ENCODE data around the gene DET1. TPM values are rescaled to one million over a fixed set of nuclear protein-coding genes. Genes with fewer than 3 reads are reported as not detected.
A peak's percentile ranks its signal among the peaks of the same experiment; 100 is the strongest.
"Not testable (repeated sequence)": the region's sequence is repeated elsewhere in the genome, so short reads cannot be mapped to it uniquely, and the experiment has no call there.

Gene DET1
- total RNA-seq, 8 experiments from 2014 or later = 5.5 to 16.4 (median 10.6) TPM

DNA sequence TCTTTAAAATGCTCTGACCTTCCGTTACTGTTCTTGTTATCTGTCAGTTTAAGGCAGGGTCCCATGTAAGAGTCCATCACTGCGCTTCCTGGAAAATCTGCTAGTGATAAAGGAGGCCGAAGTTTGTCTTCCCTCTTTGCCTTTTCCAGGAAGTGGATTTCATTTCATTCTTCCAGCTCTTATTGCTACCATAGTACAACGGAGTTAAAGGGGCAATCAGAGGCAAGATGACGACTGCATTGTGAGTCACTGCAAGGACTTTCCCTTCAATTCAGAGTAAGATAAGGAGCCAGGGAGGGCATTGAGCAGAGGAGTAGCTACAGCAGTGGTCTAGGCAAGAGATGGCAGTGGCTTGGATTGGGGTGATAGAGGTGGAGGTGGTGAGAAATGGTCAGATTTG, 17.2 kb upstream of the DET1 start:
- Histone ChIP-seq H3K4me1 (replicated peaks in 1 of 2) (no peaks in the 10 kb centered on the region), H3K27ac (no peak overlapping the region), H3K4me3 (no peak overlapping the region)
- in situ Hi-C loops (cut with MboI; ENCODE audit: low pct_unique_long_range_greater_than_20kb in 2 of 9, low sequenced_read_pairs in 9 of 9, unreplicated experiment in 9 of 9) = no loop called here
- WGBS, 10 experiments = 39 to 100% (median 76%) methylated on average over 1 to 5 of the region's 5 CpGs
- ATAC-seq (replicated peaks in 6 of 8) = peak in 2 of 8 experiments; percentile 55 to 84

DNA sequence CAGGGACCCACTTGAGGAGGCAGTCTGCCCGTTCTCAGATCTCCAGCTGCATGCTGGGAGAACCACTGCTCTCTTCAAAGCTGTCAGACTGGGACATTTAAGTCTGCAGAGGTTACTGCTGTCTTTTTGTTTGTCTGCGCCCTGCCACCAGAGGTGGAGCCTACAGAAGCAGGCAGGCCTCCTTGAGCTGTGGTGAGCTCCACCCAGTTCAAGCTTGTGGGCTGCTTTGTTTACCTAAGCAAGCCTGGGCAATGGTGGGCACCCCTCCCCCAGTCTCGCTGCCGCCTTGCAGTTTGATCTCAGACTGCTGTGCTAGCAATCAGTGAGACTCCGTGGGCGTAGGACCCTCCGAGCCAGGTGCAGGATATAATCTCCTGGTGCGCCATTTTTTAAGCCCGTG, 13.1 kb upstream of the DET1 start:
- ATAC-seq (replicated peaks in 6 of 8); H3K4me3 ChIP-seq; H3K27ac ChIP-seq; H3K4me1 ChIP-seq (replicated peaks in 1 of 2); in situ Hi-C loops (cut with MboI; ENCODE audit: low pct_unique_long_range_greater_than_20kb in 2 of 9, low sequenced_read_pairs in 9 of 9, unreplicated experiment in 9 of 9): not testable (repeated sequence)
- 80 to 87% (median 80%) methylated on average over 1 to 4 of the region's 9 CpGs; no CpG with 5 or more reads in 6 of the 10 experiments for WGBS, 10 experiments

DNA sequence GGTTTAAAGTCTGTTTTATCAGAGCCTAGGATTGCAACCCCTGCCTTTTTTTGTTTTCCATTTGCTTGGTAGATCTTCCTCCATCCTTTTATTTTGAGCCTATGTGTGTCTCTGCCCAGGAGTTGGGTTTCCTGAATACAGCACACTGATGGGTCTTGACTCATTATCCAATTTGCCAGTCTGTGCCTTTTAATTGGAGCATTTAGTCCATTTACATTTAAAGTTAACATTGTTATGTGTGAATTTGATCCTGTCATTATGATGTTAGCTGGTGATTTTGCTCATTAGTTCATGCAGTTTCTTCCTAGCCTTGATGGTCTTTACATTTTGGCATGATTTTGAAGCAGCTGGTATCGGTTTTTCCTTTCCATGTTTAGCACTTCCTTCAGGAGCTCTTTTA, 11.5 kb upstream of the DET1 start:
- H3K27ac ChIP-seq; in situ Hi-C loops (cut with MboI; ENCODE audit: low pct_unique_long_range_greater_than_20kb in 2 of 9, low sequenced_read_pairs in 9 of 9, unreplicated experiment in 9 of 9); H3K4me1 ChIP-seq (replicated peaks in 1 of 2); H3K4me3 ChIP-seq; ATAC-seq (replicated peaks in 6 of 8): not testable (repeated sequence)
- WGBS, 10 experiments = 18 to 100% (median 70%) methylated on average over 1 of the region's 1 CpG; no CpG with 5 or more reads in 5 of the 10 experiments

DNA sequence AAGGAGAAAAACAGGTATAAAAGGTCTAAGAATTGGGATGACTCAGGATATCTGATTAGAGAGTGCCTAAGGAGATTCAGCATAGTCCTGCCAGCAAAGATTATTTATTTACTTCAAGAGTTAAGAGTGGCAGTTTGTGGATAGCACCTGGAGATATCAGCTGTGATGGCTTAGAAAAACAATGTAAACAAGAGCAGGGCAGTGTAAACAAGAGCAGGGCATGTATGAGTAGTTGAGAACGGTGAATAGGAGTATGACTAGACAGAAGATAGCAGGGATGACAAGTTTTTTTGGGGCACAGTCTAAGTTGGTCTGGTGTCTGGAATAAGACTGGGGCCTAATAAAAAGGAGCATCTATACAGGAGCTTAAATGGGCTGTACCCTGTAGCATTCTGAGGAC, 1.5 kb upstream of the DET1 start:
- 57 to 100% (median 100%) methylated on average over 1 of the region's 1 CpG; no CpG with 5 or more reads in 5 of the 10 experiments for WGBS, 10 experiments
- H3K27ac ChIP-seq; ATAC-seq (replicated peaks in 6 of 8); H3K4me3 ChIP-seq; in situ Hi-C loops (cut with MboI; ENCODE audit: low pct_unique_long_range_greater_than_20kb in 2 of 9, low sequenced_read_pairs in 9 of 9, unreplicated experiment in 9 of 9): not testable (repeated sequence)
- peaks cover 9 to 11% of the 10 kb centered on the region in 2 donors for H3K4me1 ChIP-seq (replicated peaks in 1 of 2)

DNA sequence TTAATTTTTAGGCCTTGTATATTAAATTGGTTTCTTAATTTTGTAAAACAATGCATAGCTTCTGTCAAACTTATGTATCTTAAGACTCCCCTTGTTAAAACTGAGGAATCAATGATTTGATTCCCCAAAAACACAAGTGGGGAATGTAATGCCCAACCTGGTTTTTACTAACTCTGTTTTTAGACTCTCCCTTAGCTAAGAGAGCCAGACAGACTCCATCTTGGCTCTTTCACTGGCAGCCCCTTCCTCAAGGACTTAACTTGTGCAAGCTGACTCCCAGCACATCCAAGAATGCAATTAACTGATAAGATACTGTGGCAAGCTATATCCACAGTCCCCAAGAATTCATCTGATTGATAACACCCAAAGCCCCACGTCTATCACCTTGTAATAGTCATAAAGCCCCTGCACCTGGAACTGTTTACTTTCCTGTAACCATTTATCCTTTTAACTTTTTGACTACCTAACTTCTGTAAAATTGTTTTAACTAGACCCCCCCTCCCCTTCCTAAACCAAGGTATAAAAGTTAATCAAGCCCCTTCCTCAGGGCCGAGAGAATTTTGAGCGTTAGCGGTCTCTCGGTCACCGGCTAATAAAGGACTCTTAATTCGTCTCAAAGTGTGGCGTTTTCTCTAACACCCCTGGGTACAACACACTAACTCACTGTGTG, 768 bp downstream of the DET1 start:
- ATAC-seq (replicated peaks in 6 of 8); in situ Hi-C loops (cut with MboI; ENCODE audit: low pct_unique_long_range_greater_than_20kb in 2 of 9, low sequenced_read_pairs in 9 of 9, unreplicated experiment in 9 of 9): not testable (repeated sequence)
- no CpG with 5 or more reads among the region's 8 CpGs for WGBS, 10 experiments
- peak overlapping the region; percentile 49 to 86 (median 67) for H3K4me3 ChIP-seq
- H3K27ac ChIP-seq = peak overlapping the region; percentile 64 to 83
- peaks cover 19 to 20% of the 10 kb centered on the region in 2 donors for H3K4me1 ChIP-seq (replicated peaks in 1 of 2)

DNA sequence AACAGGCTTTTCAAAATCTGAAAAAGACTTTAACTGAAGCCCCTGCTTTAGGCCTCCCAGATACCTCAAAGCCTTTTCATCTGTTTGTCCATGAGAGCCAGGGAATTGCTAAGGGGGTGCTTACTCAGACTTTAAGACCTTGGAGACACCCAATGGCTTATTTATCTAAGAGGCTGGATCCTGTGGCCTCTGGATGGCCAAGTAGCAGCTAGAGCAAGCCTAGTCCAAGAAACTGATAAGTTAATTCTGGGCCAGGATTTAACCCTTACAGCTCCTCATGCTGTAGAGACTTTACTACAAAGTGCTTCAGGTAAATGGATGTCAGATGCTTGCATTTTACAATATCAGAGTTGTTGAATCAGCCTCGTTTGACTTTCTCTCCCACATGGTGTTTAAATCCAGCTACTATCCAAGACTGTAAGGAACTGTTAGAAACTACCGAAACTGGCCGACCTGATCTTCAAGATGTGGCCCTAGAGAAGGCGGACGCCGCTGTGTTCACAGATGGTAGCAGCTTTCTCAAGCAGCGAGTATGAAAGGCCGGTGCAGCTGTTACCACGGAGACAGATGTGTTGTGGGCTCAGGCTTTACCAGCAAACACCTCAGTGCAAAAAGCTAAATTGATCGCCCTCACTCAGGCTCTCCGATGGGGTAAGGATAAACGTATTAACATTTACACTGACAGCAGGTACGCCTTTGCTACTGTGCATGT, 3.3 kb downstream of the DET1 start:
- peaks cover 23 to 24% of the 10 kb centered on the region in 2 donors for H3K4me1 ChIP-seq (replicated peaks in 1 of 2)
- 80 to 100% (median 88%) methylated on average over 1 to 12 of the region's 13 CpGs; no CpG with 5 or more reads in 3 of the 10 experiments for WGBS, 10 experiments
- in situ Hi-C loops (cut with MboI; ENCODE audit: low pct_unique_long_range_greater_than_20kb in 2 of 9, low sequenced_read_pairs in 9 of 9, unreplicated experiment in 9 of 9) = no loop called here
- H3K27ac ChIP-seq = no peak overlapping the region
- no peak overlapping the region for H3K4me3 ChIP-seq
- ATAC-seq (replicated peaks in 6 of 8) = no peak

DNA sequence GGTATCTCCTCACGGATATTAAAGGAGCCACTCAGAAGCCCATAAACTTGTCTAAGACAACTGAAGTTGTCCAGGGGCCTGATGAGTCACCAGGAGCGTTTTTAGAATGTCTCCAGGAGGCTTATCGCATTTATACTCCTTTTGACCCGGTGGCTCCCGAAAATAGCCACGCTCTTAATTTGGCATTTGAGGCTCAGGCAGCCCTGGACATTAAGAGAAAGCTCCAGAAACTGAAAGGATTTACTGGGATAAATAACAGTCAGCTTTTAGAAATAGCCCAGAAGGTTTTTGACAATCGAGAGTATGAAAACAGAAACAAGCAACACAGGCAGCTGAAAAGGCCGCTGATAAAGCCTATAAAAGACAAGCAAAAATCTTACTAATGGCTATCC, 4.1 kb downstream of the DET1 start:
- Histone ChIP-seq H3K4me3 (no peak overlapping the region), H3K27ac (no peak overlapping the region), H3K4me1 (replicated peaks in 1 of 2) (peaks cover 23 to 24% of the 10 kb centered on the region in 2 donors)
- in situ Hi-C loops (cut with MboI; ENCODE audit: low pct_unique_long_range_greater_than_20kb in 2 of 9, low sequenced_read_pairs in 9 of 9, unreplicated experiment in 9 of 9) = no loop called here
- 68 to 100% (median 93%) methylated on average over 2 to 8 of the region's 8 CpGs for WGBS, 10 experiments
- no peak for ATAC-seq (replicated peaks in 6 of 8)

DNA sequence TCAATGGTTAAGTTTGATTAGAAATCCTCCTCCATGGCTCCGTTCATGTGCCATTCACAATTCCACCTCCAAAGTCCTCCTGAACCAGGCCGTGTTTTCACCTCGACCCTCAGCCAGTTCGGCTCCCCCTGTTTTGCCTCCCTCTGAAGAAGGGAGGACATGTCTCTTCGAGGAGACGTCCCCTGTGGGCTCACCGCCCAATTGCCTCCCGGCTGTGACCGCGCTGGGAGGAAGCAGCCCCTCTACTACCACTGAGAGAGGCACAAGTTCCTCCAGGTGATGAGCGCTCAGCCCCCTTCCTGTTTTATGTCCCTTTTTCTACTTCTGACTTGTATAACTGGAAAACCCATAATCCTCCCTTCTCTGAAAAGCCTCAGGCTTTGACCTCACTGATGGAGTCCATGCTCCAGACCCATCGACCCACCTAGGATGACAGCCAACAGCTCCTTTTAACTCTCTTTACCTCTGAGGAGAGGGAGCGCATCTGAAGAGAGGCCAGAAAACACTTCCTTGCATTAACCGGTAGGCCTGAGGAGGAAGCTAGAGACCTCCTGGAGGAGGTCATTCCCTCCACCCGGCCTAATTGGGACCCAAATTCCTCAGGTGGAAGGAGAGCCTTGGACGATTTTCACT, 4.7 kb downstream of the DET1 start:
- no peak overlapping the region for H3K4me3 ChIP-seq
- in situ Hi-C loops (cut with MboI; ENCODE audit: low pct_unique_long_range_greater_than_20kb in 2 of 9, low sequenced_read_pairs in 9 of 9, unreplicated experiment in 9 of 9) = no loop called here
- ATAC-seq (replicated peaks in 6 of 8) = no peak
- no peak overlapping the region for H3K27ac ChIP-seq
- H3K4me1 ChIP-seq (replicated peaks in 1 of 2) = peaks cover 21 to 23% of the 10 kb centered on the region in 2 donors
- WGBS, 10 experiments = 70 to 100% (median 88%) methylated on average over 1 to 11 of the region's 16 CpGs; no CpG with 5 or more reads in 2 of the 10 experiments

DNA sequence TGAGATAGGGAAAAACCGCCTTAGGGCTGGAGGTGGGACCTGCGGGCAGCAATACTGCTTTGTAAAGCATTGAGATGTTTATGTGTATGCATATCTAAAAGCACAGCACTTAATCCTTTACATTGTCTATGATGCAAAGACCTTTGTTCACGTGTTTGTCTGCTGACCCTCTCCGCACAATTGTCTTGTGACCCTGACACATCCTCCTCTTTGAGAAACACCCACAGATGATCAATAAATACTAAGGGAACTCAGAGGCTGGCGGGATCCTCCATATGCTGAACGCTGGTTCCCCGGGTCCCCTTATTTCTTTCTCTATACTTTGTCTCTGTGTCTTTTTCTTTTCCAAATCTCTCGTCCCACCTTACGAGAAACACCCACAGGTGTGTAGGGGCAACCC, 5.4 kb downstream of the DET1 start:
- Histone ChIP-seq H3K27ac (peak overlapping the region; percentile 57 to 75), H3K4me1 (replicated peaks in 1 of 2) (peaks cover 19 to 21% of the 10 kb centered on the region in 2 donors)
- in situ Hi-C loops (cut with MboI; ENCODE audit: low pct_unique_long_range_greater_than_20kb in 2 of 9, low sequenced_read_pairs in 9 of 9, unreplicated experiment in 9 of 9); ATAC-seq (replicated peaks in 6 of 8); H3K4me3 ChIP-seq: not testable (repeated sequence)
- WGBS, 10 experiments = 80% methylated on average over 1 of the region's 9 CpGs; no CpG with 5 or more reads in 9 of the 10 experiments

DNA sequence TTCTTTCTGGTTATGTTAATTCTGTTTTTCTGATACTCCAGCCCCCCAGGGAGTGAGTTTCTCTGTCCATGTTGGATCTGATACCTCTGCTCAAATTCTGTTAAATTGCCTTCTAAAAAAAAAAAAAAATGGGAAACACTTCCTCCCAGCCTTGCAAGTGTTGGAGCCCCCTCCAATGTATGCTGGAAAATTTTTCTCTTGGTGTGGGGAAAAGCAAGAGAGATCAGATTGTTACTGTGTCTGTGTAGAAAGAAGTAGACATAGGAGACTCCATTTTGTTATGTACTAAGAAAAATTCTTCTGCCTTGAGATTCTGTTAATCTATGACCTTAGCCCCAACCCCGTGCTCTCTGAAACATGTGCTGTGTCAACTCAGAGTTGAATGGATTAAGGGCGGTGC, 6.1 kb downstream of the DET1 start:
- WGBS, 10 experiments = no CpG with 5 or more reads among the region's 2 CpGs
- H3K27ac ChIP-seq; ATAC-seq (replicated peaks in 6 of 8); in situ Hi-C loops (cut with MboI; ENCODE audit: low pct_unique_long_range_greater_than_20kb in 2 of 9, low sequenced_read_pairs in 9 of 9, unreplicated experiment in 9 of 9); H3K4me3 ChIP-seq: not testable (repeated sequence)
- H3K4me1 ChIP-seq (replicated peaks in 1 of 2) = peaks cover 17 to 21% of the 10 kb centered on the region in 2 donors

DNA sequence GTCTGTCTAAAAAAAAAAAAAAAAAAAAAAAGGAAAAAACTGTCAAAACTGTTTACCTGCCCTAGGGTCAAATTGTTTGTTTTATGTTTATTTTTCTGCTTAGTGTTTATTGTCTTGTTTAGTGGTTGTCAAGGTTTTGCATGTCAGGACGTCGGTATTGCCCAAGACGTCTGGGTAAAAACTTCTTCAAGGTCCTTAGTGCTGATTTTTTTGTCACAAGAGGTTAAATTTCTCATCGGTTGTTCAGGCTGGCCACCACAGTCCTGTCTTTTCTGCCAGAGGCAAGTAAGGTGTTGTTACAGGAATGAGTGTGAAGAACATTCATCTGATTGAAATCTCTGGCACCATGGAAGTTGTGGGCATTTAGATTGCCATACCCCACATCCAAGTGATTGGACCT, 7.0 kb downstream of the DET1 start:
- H3K27ac ChIP-seq = no peak overlapping the region
- in situ Hi-C loops (cut with MboI; ENCODE audit: low pct_unique_long_range_greater_than_20kb in 2 of 9, low sequenced_read_pairs in 9 of 9, unreplicated experiment in 9 of 9) = no loop called here
- H3K4me3 ChIP-seq = no peak overlapping the region
- ATAC-seq (replicated peaks in 6 of 8) = no peak
- H3K4me1 ChIP-seq (replicated peaks in 1 of 2) = peaks cover 13 to 18% of the 10 kb centered on the region in 2 donors
- WGBS, 10 experiments = 60 to 100% (median 100%) methylated on average over 1 to 4 of the region's 4 CpGs; no CpG with 5 or more reads in 3 of the 10 experiments

DNA sequence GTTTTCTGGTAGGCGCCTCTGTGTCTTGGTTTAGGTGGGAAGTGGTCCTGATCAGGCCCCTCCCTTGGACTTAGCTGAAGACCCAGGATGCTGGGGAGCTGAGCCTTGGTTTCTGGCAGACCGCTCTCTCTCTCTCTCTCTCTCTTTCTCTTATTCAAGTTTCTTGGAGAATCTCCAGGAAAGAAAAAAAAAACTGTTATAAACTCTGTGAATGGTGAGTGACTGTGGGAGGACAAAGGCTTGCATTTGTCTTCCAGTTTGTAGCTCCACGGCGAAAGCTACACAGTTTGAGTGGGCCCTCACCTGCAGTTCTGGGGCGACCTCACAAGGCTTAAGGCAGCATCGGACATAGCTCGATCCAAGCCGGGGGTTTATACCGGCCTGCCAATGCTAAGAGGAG, 7.5 kb downstream of the DET1 start:
- in situ Hi-C loops (cut with MboI; ENCODE audit: low pct_unique_long_range_greater_than_20kb in 2 of 9, low sequenced_read_pairs in 9 of 9, unreplicated experiment in 9 of 9) = no loop called here
- Histone ChIP-seq H3K27ac (no peak overlapping the region), H3K4me1 (replicated peaks in 1 of 2) (peaks cover 13 to 18% of the 10 kb centered on the region in 2 donors), H3K4me3 (no peak overlapping the region)
- peak in 1 of 8 experiments; percentile 52 for ATAC-seq (replicated peaks in 6 of 8)
- 44 to 100% (median 87%) methylated on average over 1 to 6 of the region's 9 CpGs; no CpG with 5 or more reads in 3 of the 10 experiments for WGBS, 10 experiments
